NT2/D1 (cell line): ENCODE results near the gene DSCAM.

ENCODE experiments used
- SUZ12 ChIP-seq: IDR thresholded peaks from 2 replicates; pipeline ENCODE4 v1.6.1; 2011; ENCODE audit not compliant: insufficient read length, insufficient read depth; ENCODE audit errors: extremely low read depth
- ZNF274 ChIP-seq: IDR thresholded peaks from 2 replicates; pipeline ENCODE4 v1.6.1; 2011; ENCODE audit warnings: mild to moderate bottlenecking, low read depth, low read length

DNA sequence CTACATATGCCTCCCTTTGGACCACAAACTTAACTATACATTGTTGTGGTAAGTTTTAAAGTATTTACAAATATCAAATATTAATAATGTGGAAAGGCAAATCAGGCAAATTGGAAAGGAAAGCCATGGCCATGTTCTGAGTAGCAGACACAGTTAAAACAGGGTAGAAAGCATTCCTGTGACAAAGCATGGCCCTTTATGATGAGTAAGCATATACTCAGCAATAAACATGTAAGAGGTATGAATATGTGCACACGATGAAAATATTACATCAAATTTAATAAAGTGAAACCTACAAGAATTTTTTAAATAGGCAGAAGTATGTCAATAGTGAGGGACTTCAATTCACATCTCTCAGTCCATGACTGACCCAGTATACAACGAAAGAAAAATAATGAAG lies 389.2 kb downstream of the DSCAM start:
- TF ChIP-seq SUZ12, result no peak
- no peak for TF ChIP-seq ZNF274
